Fibroblast of mammary gland (primary cell): ENCODE results near the gene DCST2.

ENCODE experiments used
- DNase-seq: peaks from one replicate; pipeline ENCODE4 v3.0.0-alpha.2; 2010; ENCODE audit warnings: low read depth
- H3K4me3 ChIP-seq: 2 replicates; pipeline ENCODE4 v1.5.1; 2011; ENCODE audit warnings: low read depth, mild to moderate bottlenecking, low read length, moderate library complexity; ENCODE audit not compliant: control insufficient read depth
- TF ChIP-seq, protein P1 (sequence below): conservative IDR thresholded peaks from 2 replicates; pipeline ENCODE4 v1.5.1; 2011; ENCODE audit warnings: low read depth, low read length, inconsistent platforms; ENCODE audit not compliant: control insufficient read depth, insufficient read depth

DCST2 gene

GRCh38 chr1:155053531-155054105, 20.0 kb upstream of the DCST2 start:
- TF ChIP-seq, protein P1, sequence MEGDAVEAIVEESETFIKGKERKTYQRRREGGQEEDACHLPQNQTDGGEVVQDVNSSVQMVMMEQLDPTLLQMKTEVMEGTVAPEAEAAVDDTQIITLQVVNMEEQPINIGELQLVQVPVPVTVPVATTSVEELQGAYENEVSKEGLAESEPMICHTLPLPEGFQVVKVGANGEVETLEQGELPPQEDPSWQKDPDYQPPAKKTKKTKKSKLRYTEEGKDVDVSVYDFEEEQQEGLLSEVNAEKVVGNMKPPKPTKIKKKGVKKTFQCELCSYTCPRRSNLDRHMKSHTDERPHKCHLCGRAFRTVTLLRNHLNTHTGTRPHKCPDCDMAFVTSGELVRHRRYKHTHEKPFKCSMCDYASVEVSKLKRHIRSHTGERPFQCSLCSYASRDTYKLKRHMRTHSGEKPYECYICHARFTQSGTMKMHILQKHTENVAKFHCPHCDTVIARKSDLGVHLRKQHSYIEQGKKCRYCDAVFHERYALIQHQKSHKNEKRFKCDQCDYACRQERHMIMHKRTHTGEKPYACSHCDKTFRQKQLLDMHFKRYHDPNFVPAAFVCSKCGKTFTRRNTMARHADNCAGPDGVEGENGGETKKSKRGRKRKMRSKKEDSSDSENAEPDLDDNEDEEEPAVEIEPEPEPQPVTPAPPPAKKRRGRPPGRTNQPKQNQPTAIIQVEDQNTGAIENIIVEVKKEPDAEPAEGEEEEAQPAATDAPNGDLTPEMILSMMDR, result no peak
- no peak overlapping the region for H3K4me3 ChIP-seq
- no peak for DNase-seq

DNA sequence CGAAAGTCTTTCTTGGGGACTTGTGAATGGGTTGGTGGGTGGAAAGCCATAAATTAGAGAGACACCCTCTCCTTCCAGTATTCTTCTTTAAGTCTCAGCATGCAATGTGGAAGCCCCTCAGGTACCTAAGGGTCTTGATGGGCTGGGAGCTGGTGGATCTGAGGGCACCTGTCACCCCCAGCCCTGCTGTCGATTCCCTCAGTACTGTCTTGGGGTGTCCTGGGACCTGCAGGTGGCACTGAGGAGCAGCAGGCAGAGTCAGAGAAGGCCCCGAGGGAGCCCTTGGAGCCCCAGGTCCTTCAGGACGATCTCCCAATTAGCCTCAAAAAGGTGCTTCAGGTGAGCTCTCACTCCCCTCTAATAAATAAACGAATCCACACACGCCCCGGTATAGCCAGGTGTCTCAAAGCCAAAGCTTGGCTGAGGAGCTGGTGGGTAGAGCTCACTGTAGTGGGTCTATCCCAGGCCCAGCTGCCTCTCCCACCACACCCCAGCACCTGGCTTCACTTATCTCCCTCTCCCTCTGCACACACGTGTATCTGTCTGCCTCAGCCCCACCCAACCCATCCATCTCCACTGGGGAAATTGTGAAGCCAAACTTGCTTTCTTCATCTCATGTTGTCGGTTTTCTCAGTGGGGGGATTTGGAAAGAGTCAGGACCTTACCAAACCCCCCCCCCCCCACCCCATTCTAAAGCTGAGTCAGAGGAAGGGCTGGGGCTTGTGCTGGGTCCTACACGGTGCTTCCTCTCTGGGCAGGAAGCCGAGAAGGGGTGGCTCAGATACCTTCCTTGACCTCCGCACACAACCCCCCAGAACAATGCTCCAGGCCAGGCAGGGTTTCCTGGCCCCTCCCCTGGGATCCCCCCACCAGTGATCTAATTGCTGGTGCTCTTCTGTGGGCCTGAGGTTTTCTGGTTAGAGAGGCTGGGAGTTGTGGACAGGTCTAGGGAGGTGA, 19.1 kb upstream of the DCST2 start:
- TF ChIP-seq, protein P1, result peak; percentile 14
- DNase-seq, result no peak
- peak overlapping the region; percentile 74 for H3K4me3 ChIP-seq

DNA sequence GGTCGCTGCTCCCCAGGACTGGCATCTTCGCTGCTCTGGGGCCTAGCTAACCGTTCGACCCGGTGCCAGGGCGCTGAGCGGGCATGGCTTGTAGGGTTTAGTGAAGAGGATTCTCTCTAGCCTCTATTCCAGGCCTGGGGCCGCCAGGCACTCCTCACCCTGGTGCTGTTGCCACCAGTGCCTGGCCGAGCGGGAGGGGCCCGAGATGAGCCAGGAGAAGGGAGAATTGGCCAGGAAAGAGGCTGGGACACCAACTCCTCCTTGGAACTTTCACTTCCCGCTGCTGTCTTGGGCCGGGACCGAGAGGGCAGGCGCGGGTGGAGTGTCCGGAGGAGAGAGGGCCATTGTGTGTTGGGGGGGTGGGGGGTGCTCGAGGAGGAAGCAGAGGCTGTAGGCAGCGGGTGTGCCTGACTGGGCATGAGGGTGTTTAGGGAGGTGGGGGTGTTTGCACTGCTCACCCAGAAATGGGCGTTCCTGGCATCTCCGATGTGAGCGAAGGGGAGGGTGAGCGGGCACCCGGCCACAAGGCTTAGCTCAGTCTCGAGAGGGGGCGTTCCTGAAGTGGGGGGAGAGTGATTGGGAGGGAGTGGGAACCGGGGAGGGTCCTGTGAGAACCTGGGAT, 18.3 kb upstream of the DCST2 start:
- TF ChIP-seq, protein P1, result no peak
- DNase-seq, result peak; percentile 18
- H3K4me3 ChIP-seq, result peak overlapping the region; percentile 74

GRCh38 chr1:155051342-155051776, 17.8 kb upstream of the DCST2 start:
- TF ChIP-seq, protein P1, result no peak
- peak overlapping the region; percentile 74 for H3K4me3 ChIP-seq
- DNase-seq, result no peak

DNA sequence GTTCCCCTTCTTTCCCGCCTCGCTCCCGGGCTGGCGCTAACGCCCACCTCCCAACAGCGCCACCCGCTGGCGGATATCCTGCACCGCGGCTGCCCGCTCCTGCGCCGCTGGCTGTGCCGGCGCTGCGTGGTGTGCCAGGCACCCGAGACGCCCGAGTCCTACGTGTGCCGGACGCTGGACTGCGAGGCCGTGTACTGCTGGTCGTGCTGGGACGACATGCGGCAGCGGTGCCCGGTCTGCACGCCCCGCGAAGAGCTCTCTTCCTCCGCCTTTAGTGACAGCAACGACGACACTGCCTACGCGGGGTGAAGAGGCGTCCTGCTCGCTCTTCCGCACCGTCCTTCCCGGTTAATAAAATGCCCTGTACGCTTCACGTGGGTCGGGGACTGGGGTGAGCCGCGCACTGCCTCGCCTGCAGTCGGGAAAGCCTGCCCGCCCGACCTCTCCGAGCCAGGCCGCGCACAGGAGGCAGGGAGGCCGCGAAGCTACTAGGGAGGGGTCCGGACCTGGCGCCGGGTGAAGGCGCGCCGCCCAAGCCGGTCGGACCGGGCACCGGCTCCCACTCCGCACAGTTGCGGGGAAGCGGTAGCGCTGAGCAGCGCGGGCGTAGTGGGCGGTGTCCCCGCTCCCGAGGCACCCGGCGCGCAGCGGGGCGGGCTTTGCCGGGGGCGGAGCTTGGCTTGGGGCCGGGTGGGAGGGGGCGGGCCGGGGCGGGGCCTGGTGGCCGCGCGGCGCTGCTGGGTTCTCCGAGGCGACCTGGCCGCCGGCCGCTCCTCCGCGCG, 17.2 kb upstream of the DCST2 start, which contains the start of gene ADAM15:
TSS of gene ADAM15 (plus strand) at position 757 of the 782 bp plus-strand sequence. CDS start 71 bp downstream, outside the sequence.
- TF ChIP-seq, protein P1, result peak; percentile 69
- peak within 1 kb of the TSS; percentile 74 for H3K4me3 ChIP-seq
- DNase-seq, result peak; percentile 69
